ENCODE data around the gene GAS6. TPM values are rescaled to one million over a fixed set of nuclear protein-coding genes. Genes with fewer than 3 reads are reported as not detected.
A peak's percentile ranks its signal among the peaks of the same experiment; 100 is the strongest.

GAS6 gene
- total RNA-seq, 1 experiment from 2014 or later, result 93.8 TPM

GRCh38 chr13:113837560-113838355, 26.1 kb downstream of the GAS6 start:
- Histone ChIP-seq H3K36me3 (ENCODE audit: low read depth) (no peaks in the 10 kb centered on the region), H3F3A (ENCODE audit: insufficient read depth, low read depth) (peaks cover 19% of the 10 kb centered on the region), H3K4me3 (no peak overlapping the region), H4K20me1 (ENCODE audit: insufficient read depth) (no peaks in the 10 kb centered on the region; the same call in 1 of the 2 replicates), H3K9me2 (ENCODE audit: insufficient read depth) (no peaks in the 10 kb centered on the region), H2AFZ (no peak overlapping the region), H3K79me2 (ENCODE audit: low read depth) (no peaks in the 10 kb centered on the region), H3K4me2 (peak overlapping the region; percentile 59), H3K9me3 (ENCODE audit: insufficient read depth, low read depth) (no peaks in the 10 kb centered on the region), H3K4me1 (replicated peaks; ENCODE audit: insufficient read depth) (peaks cover 33% of the 10 kb centered on the region), H3K27me3 (ENCODE audit: insufficient read depth, low read depth) (no peaks in the 10 kb centered on the region), H3K27ac (no peak overlapping the region)
- DNase-seq, result peak; percentile 73 to 90
- no peak for TF ChIP-seq CTCF (conservative IDR thresholded peaks at IDR 0.05)
- no peak for TF ChIP-seq EZH2 (IDR thresholded peaks at IDR 0.05; ENCODE audit: low read depth)
- intact Hi-C loops (cut with micrococcal nuclease; ENCODE audit: unreplicated experiment), result loop anchor here (1.0 to 10.0 kb wide), 4 partner anchors 17 to 227 kb away; no protein-coding TSS in a partner anchor
- CTCF ChIA-PET, result no interaction called here
- BruUV-seq (replicated peaks), result no TSS peak
- POLR2A ChIA-PET (ENCODE audit: unreplicated experiment), result interaction anchor here (0.5 to 0.6 kb wide), 2 partner anchors 50 to 104 kb away, joined by 3 to 4 read pairs; no protein-coding TSS in a partner anchor

- peaks cover 41% of the 10 kb centered on the region for H3K4me1 ChIP-seq (replicated peaks; ENCODE audit: insufficient read depth)
- no peaks in the 10 kb centered on the region for H3K27me3 ChIP-seq (ENCODE audit: insufficient read depth, low read depth)
- ChIA-PET POLR2A (ENCODE audit: unreplicated experiment) (interaction anchor here (0.5 to 0.6 kb wide), 2 partner anchors 51 to 105 kb away, joined by 3 to 4 read pairs; no protein-coding TSS in a partner anchor), CTCF (no interaction called here)
- H3K36me3 ChIP-seq (ENCODE audit: low read depth), result no peaks in the 10 kb centered on the region
- peak overlapping the region; percentile 59 for H3K4me2 ChIP-seq
- intact Hi-C loops (cut with micrococcal nuclease; ENCODE audit: unreplicated experiment), result loop anchor here (1.0 to 10.0 kb wide), 4 partner anchors 16 to 228 kb away; no protein-coding TSS in a partner anchor
- H4K20me1 ChIP-seq (ENCODE audit: insufficient read depth), result no peaks in the 10 kb centered on the region; the same call in 1 of the 2 replicates
- H2AFZ ChIP-seq, result no peak overlapping the region
- H3K9me3 ChIP-seq (ENCODE audit: insufficient read depth, low read depth), result no peaks in the 10 kb centered on the region
- H3K79me2 ChIP-seq (ENCODE audit: low read depth), result no peaks in the 10 kb centered on the region
- TF ChIP-seq CTCF (conservative IDR thresholded peaks at IDR 0.05) (no peak), EZH2 (IDR thresholded peaks at IDR 0.05; ENCODE audit: low read depth) (no peak)
- DNase-seq, result peak in 1 of 2 experiments; percentile 77
- H3K4me3 ChIP-seq, result no peak overlapping the region
- no peak overlapping the region for H3K27ac ChIP-seq
- TSS peak; percentile 23 for BruUV-seq (replicated peaks)
- H3F3A ChIP-seq (ENCODE audit: insufficient read depth, low read depth), result peaks cover 24% of the 10 kb centered on the region
- H3K9me2 ChIP-seq (ENCODE audit: insufficient read depth), result no peaks in the 10 kb centered on the region
Observed at GRCh38 chr13:113836768-113837559, 26.9 kb downstream of the GAS6 start.

- Histone ChIP-seq H3K4me2 (no peak overlapping the region), H3K36me3 (ENCODE audit: low read depth) (no peaks in the 10 kb centered on the region), H3K27me3 (ENCODE audit: insufficient read depth, low read depth) (no peaks in the 10 kb centered on the region), H3K79me2 (ENCODE audit: low read depth) (no peaks in the 10 kb centered on the region), H3K27ac (no peak overlapping the region), H3F3A (ENCODE audit: insufficient read depth, low read depth) (peaks cover 24% of the 10 kb centered on the region), H4K20me1 (ENCODE audit: insufficient read depth) (no peaks in the 10 kb centered on the region), H3K9me2 (ENCODE audit: insufficient read depth) (no peaks in the 10 kb centered on the region), H2AFZ (no peak overlapping the region), H3K9me3 (ENCODE audit: insufficient read depth, low read depth) (no peaks in the 10 kb centered on the region), H3K4me1 (replicated peaks; ENCODE audit: insufficient read depth) (peaks cover 52% of the 10 kb centered on the region), H3K4me3 (no peak overlapping the region)
- CTCF ChIA-PET, result no interaction called here
- TF ChIP-seq EZH2 (IDR thresholded peaks at IDR 0.05; ENCODE audit: low read depth) (no peak), CTCF (conservative IDR thresholded peaks at IDR 0.05) (no peak)
- BruUV-seq (replicated peaks), result no TSS peak
- intact Hi-C loops (cut with micrococcal nuclease; ENCODE audit: unreplicated experiment), result loop anchor here (2.0 to 10.0 kb wide), 3 partner anchors 15 to 229 kb away; no protein-coding TSS in a partner anchor
- POLR2A ChIA-PET (ENCODE audit: unreplicated experiment), result no interaction called here
- DNase-seq, result no peak
Observed at GRCh38 chr13:113835461-113836270, 28.2 kb downstream of the GAS6 start.

All from PC-9 (cell line).